HEK293 (cell line): ENCODE results near the gene ADAT2.

Source experiments
- CTCF ChIA-PET: fragments of 350-600 bp; formaldehyde crosslinking; extraction: SDS; loops from one replicate; lab custom pipeline; 2021; ENCODE audit warnings: antibody characterized with exemption; lab: Yijun Ruan, JAX
- POLR2A ChIA-PET: fragments of 300-600 bp; formaldehyde crosslinking; extraction: SDS; loops from one replicate; lab custom pipeline; 2020; ENCODE audit warnings: antibody characterized with exemption, inconsistent platforms; lab: Yijun Ruan, JAX
- H3K27ac ChIP-seq: fragments of 200-500 bp; sonication (Bioruptor generic); 2 replicates; pipeline ENCODE4 v1.5.1; 2014; ENCODE audit warnings: low read depth, low read length, control low read depth, inconsistent platforms; ENCODE audit errors: extremely low read depth
- H3K36me3 ChIP-seq, 2 experiments: fragments of 200-500 bp in 1 of 2; sonication (Bioruptor generic) in 1 of 2; 1 replicate in 1 of 2; 2 replicates in 1 of 2; pipeline ENCODE4 v1.5.1; 2014 to 2017; ENCODE audit warnings: inconsistent platforms in 2 of 2, low read length in 2 of 2; ENCODE audit not compliant: control insufficient read depth in 2 of 2, insufficient read depth in 1 of 2
- H3K4me1 ChIP-seq: fragments of 200-500 bp; sonication (Bioruptor generic); 2 replicates; pipeline ENCODE4 v1.5.1; 2014; ENCODE audit warnings: mild to moderate bottlenecking, low read length, inconsistent platforms; ENCODE audit not compliant: control insufficient read depth, insufficient read depth
- H3K4me3 ChIP-seq: 2 replicates; pipeline ENCODE4 v1.5.1; 2011; ENCODE audit warnings: low read depth, mild to moderate bottlenecking, control low read depth, low read length, moderate library complexity
- H3K9me3 ChIP-seq: fragments of 200-500 bp; sonication (Bioruptor generic); 2 replicates; pipeline ENCODE4 v1.5.1; 2014; ENCODE audit warnings: low read depth, low read length, inconsistent platforms; ENCODE audit not compliant: control insufficient read depth, insufficient read depth
- EGR2 ChIP-seq: fragments of 450-650 bp; formaldehyde crosslinking; IDR thresholded peaks from 2 replicates; pipeline ENCODE4 v1.5.1; 2016; ENCODE audit warnings: low read depth, missing biosample characterization, missing genetic modification characterization
- GLIS1 ChIP-seq: fragments of 450-650 bp; formaldehyde crosslinking; IDR thresholded peaks from 2 replicates; pipeline ENCODE4 v1.5.1; 2016; ENCODE audit warnings: missing biosample characterization, missing genetic modification characterization
- KLF16 ChIP-seq: fragments of 450-650 bp; formaldehyde crosslinking; IDR thresholded peaks from 2 replicates; pipeline ENCODE4 v1.5.1; 2017; ENCODE audit warnings: missing biosample characterization, missing genetic modification characterization
- SETDB1 ChIP-seq: IDR thresholded peaks from one replicate; pipeline ENCODE4 v1.6.1; 2017; ENCODE audit warnings: mild to moderate bottlenecking, low read length, moderate library complexity, mixed read lengths; ENCODE audit not compliant: insufficient read length
- ZBTB1 ChIP-seq: fragments of 450-650 bp; formaldehyde crosslinking; IDR thresholded peaks from 2 replicates; pipeline ENCODE4 v1.5.1; 2016; ENCODE audit warnings: missing biosample characterization, missing genetic modification characterization
- ZBTB17 ChIP-seq: fragments of 450-650 bp; formaldehyde crosslinking; IDR thresholded peaks from 2 replicates; pipeline ENCODE4 v1.5.1; 2016; ENCODE audit warnings: missing biosample characterization, missing genetic modification characterization
- ZBTB26 ChIP-seq: fragments of 450-650 bp; formaldehyde crosslinking; optimal IDR thresholded peaks from 2 replicates; pipeline ENCODE3; 2016; ENCODE audit warnings: missing biosample characterization, mild to moderate bottlenecking, missing genetic modification characterization
- ZBTB6 ChIP-seq: fragments of 450-650 bp; formaldehyde crosslinking; IDR thresholded peaks from 2 replicates; pipeline ENCODE4 v1.5.1; 2017; ENCODE audit warnings: missing biosample characterization, missing genetic modification characterization
- ZNF10 ChIP-seq: fragments of 450-650 bp; formaldehyde crosslinking; IDR thresholded peaks from 2 replicates; pipeline ENCODE4 v1.5.1; 2017; ENCODE audit warnings: missing biosample characterization, missing genetic modification characterization
- ZNF112 ChIP-seq: fragments of 450-650 bp; formaldehyde crosslinking; IDR thresholded peaks from 2 replicates; pipeline ENCODE4 v1.5.0; 2017; ENCODE audit warnings: missing biosample characterization, missing genetic modification characterization
- ZNF175 ChIP-seq: fragments of 450-650 bp; formaldehyde crosslinking; IDR thresholded peaks from 2 replicates; pipeline ENCODE4 v1.5.1; 2016; ENCODE audit warnings: missing biosample characterization, missing genetic modification characterization
- ZNF211 ChIP-seq: fragments of 450-650 bp; formaldehyde crosslinking; IDR thresholded peaks from 2 replicates; pipeline ENCODE4 v1.5.1; 2016; ENCODE audit warnings: low read depth, missing biosample characterization, missing genetic modification characterization
- ZNF404 ChIP-seq: fragments of 450-650 bp; formaldehyde crosslinking; IDR thresholded peaks from 2 replicates; pipeline ENCODE4 v1.5.1; 2017; ENCODE audit warnings: missing biosample characterization, missing genetic modification characterization
- ZNF623 ChIP-seq: fragments of 450-650 bp; formaldehyde crosslinking; IDR thresholded peaks from 2 replicates; pipeline ENCODE4 v1.5.1; 2016; ENCODE audit warnings: missing biosample characterization, missing genetic modification characterization
- ZNF792 ChIP-seq: fragments of 450-650 bp; formaldehyde crosslinking; IDR thresholded peaks from 2 replicates; pipeline ENCODE4 v1.5.1; 2016; ENCODE audit warnings: missing biosample characterization, missing genetic modification characterization
- ZNF837 ChIP-seq: fragments of 450-650 bp; formaldehyde crosslinking; IDR thresholded peaks from 2 replicates; pipeline ENCODE4 v1.5.1; 2016; ENCODE audit warnings: missing biosample characterization, missing genetic modification characterization
- TF ChIP-seq, protein P1 (sequence below): fragments of 450-650 bp; formaldehyde crosslinking; IDR thresholded peaks from 2 replicates; pipeline ENCODE4 v1.5.1; 2016; ENCODE audit warnings: missing biosample characterization, missing genetic modification characterization
- TF ChIP-seq, protein P2 (sequence below): fragments of 450-650 bp; formaldehyde crosslinking; IDR thresholded peaks from 2 replicates; pipeline ENCODE4 v1.5.1; 2016; ENCODE audit warnings: missing biosample characterization, missing genetic modification characterization
- TF ChIP-seq, protein P3 (sequence below): fragments of 450-650 bp; formaldehyde crosslinking; IDR thresholded peaks from 2 replicates; pipeline ENCODE4 v1.5.1; 2016; ENCODE audit warnings: missing biosample characterization, missing genetic modification characterization
- TF ChIP-seq, protein P4 (sequence below): fragments of 450-650 bp; formaldehyde crosslinking; IDR thresholded peaks from 2 replicates; pipeline ENCODE4 v1.5.1; 2016; ENCODE audit warnings: missing biosample characterization, missing genetic modification characterization

Gene ADAT2

GRCh38 chr6:143376861-143377260 lies 73.6 kb downstream of the ADAT2 start:
- no peak overlapping the region for H3K27ac ChIP-seq
- no peaks in the 10 kb centered on the region for H3K36me3 ChIP-seq
- H3K9me3 ChIP-seq, result no peaks in the 10 kb centered on the region
- peaks cover 13% of the 10 kb centered on the region; the same call in 1 of the 2 replicates for H3K4me1 ChIP-seq
- H3K4me3 ChIP-seq, result no peak overlapping the region
- ChIA-PET CTCF (no interaction called here), POLR2A (no interaction called here)
- TF ChIP-seq ZNF112 (tag by site-specific recombination), result no peak
- no peak for TF ChIP-seq ZBTB17 (tag by site-specific recombination)
- no peak for TF ChIP-seq ZNF837 (tag by site-specific recombination)
- no peak for TF ChIP-seq KLF16 (tag by site-specific recombination)
- TF ChIP-seq GLIS1, result no peak
- TF ChIP-seq, protein P1, sequence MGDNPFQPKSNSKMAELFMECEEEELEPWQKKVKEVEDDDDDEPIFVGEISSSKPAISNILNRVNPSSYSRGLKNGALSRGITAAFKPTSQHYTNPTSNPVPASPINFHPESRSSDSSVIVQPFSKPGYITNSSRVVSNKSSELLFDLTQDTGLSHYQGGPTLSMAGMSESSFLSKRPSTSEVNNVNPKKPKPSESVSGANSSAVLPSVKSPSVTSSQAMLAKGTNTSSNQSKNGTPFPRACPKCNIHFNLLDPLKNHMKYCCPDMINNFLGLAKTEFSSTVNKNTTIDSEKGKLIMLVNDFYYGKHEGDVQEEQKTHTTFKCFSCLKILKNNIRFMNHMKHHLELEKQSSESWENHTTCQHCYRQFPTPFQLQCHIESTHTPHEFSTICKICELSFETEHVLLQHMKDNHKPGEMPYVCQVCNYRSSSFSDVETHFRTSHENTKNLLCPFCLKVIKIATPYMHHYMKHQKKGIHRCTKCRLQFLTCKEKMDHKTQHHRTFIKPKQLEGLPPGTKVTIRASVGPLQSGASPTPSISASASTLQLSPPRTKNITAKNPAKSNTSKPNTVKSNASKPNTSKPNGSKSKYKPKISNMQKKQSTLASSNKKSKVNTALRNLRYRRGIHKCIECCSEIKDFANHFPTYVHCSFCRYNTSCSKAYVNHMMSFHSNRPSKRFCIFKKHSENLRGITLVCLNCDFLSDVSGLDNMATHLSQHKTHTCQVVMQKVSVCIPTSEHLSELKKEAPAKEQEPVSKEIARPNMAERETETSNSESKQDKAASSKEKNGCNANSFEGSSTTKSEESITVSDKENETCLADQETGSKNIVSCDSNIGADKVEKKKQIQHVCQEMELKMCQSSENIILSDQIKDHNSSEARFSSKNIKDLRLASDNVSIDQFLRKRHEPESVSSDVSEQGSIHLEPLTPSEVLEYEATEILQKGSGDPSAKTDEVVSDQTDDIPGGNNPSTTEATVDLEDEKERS (tag by site-specific recombination), result no peak
- no peak for TF ChIP-seq ZBTB6
- TF ChIP-seq ZNF792, result no peak
- TF ChIP-seq ZBTB1, result no peak
- no peak for TF ChIP-seq EGR2
- no peak for TF ChIP-seq ZNF623 (tag by site-specific recombination)
- no peak for TF ChIP-seq ZNF10 (tag by site-specific recombination)
- no peak for TF ChIP-seq ZNF404 (tag by site-specific recombination)
- no peak for TF ChIP-seq ZNF211 (tag by site-specific recombination)
- TF ChIP-seq, protein P2, sequence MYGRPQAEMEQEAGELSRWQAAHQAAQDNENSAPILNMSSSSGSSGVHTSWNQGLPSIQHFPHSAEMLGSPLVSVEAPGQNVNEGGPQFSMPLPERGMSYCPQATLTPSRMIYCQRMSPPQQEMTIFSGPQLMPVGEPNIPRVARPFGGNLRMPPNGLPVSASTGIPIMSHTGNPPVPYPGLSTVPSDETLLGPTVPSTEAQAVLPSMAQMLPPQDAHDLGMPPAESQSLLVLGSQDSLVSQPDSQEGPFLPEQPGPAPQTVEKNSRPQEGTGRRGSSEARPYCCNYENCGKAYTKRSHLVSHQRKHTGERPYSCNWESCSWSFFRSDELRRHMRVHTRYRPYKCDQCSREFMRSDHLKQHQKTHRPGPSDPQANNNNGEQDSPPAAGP (tag by site-specific recombination), result no peak
- TF ChIP-seq, protein P3, sequence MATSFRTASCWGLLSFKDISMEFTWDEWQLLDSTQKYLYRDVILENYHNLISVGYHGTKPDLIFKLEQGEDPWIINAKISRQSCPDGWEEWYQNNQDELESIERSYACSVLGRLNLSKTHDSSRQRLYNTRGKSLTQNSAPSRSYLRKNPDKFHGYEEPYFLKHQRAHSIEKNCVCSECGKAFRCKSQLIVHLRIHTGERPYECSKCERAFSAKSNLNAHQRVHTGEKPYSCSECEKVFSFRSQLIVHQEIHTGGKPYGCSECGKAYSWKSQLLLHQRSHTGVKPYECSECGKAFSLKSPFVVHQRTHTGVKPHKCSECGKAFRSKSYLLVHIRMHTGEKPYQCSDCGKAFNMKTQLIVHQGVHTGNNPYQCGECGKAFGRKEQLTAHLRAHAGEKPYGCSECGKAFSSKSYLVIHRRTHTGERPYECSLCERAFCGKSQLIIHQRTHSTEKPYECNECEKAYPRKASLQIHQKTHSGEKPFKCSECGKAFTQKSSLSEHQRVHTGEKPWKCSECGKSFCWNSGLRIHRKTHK (tag by site-specific recombination), result no peak
- no peak for TF ChIP-seq ZBTB26
- TF ChIP-seq, protein P4, sequence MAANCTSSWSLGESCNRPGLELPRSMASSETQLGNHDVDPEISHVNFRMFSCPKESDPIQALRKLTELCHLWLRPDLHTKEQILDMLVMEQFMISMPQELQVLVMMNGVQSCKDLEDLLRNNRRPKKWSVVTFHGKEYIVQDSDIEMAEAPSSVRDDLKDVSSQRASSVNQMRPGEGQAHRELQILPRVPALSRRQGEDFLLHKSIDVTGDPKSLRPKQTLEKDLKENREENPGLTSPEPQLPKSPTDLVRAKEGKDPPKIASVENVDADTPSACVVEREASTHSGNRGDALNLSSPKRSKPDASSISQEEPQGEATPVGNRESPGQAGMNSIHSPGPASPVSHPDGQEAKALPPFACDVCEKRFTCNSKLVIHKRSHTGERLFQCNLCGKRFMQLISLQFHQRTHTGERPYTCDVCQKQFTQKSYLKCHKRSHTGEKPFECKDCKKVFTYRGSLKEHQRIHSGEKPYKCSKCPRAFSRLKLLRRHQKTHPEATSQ (tag by site-specific recombination), result no peak
- TF ChIP-seq ZNF175 (tag by site-specific recombination), result no peak
- TF ChIP-seq SETDB1, result no peak
